Hematopoietic multipotent progenitor cell treated with erythropoietin and hydrocortisone succinate and interleukin-3 and kit ligand, for 6 days (in vitro differentiated cells): ENCODE results near the gene DNAH8.

Experiments
- DNase-seq: peaks from one replicate; pipeline ENCODE4 v3.0.0-alpha.2; 2015

Gene DNAH8

GRCh38 chr6:39077882-39078594 lies 362.9 kb downstream of the DNAH8 start:
- DNase-seq = no peak

GRCh38 chr6:39078695-39079094 lies 363.6 kb downstream of the DNAH8 start:
- no peak for DNase-seq

GRCh38 chr6:39079197-39080125 lies 364.4 kb downstream of the DNAH8 start:
- DNase-seq = no peak
